22Rv1 (cell line): ENCODE results near the gene ATP9A.

Source experiments
- ZFX ChIP-seq: fragments of 450-650 bp; IDR thresholded peaks from 2 replicates; pipeline ENCODE4 v1.6.1; 2017; ENCODE audit warnings: antibody characterized with exemption, borderline replicate concordance
- TF ChIP-seq, protein P1 (sequence below): fragments of 450-650 bp; IDR thresholded peaks from 2 replicates; pipeline ENCODE4 v1.5.1; 2017; ENCODE audit warnings: mild to moderate bottlenecking

DNA sequence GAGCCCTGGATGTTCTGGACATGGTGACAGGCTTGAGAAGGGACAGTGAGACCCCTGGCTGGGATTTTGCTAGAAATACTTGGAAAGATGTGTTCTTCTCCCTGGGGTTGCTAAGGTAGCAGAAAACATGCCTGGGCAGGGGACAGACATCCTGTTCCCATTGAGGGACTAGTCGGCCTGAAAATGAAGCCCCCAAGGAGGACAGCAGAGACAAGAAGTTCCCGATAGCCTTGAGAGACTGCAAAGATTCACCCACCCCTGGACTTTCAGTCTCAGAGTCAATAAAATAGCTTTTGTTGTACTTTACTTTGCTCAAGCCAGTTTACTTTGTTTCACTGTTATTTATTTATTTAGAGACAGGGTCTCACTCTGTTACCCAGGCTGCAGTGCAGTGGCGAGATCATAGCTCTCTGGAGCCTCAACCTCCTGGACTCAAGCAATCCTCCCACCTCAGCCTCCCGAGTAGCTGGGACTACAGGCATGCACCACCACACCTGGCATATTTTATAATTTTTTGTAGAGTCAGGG lies 28.4 kb downstream of the ATP9A start:
- TF ChIP-seq, protein P1, sequence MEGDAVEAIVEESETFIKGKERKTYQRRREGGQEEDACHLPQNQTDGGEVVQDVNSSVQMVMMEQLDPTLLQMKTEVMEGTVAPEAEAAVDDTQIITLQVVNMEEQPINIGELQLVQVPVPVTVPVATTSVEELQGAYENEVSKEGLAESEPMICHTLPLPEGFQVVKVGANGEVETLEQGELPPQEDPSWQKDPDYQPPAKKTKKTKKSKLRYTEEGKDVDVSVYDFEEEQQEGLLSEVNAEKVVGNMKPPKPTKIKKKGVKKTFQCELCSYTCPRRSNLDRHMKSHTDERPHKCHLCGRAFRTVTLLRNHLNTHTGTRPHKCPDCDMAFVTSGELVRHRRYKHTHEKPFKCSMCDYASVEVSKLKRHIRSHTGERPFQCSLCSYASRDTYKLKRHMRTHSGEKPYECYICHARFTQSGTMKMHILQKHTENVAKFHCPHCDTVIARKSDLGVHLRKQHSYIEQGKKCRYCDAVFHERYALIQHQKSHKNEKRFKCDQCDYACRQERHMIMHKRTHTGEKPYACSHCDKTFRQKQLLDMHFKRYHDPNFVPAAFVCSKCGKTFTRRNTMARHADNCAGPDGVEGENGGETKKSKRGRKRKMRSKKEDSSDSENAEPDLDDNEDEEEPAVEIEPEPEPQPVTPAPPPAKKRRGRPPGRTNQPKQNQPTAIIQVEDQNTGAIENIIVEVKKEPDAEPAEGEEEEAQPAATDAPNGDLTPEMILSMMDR: no peak
- TF ChIP-seq ZFX: no peak
